ENCODE data around the gene SLITRK2. TPM values are rescaled to one million over a fixed set of nuclear protein-coding genes. Genes with fewer than 3 reads are reported as not detected.

Gene SLITRK2, protein sequence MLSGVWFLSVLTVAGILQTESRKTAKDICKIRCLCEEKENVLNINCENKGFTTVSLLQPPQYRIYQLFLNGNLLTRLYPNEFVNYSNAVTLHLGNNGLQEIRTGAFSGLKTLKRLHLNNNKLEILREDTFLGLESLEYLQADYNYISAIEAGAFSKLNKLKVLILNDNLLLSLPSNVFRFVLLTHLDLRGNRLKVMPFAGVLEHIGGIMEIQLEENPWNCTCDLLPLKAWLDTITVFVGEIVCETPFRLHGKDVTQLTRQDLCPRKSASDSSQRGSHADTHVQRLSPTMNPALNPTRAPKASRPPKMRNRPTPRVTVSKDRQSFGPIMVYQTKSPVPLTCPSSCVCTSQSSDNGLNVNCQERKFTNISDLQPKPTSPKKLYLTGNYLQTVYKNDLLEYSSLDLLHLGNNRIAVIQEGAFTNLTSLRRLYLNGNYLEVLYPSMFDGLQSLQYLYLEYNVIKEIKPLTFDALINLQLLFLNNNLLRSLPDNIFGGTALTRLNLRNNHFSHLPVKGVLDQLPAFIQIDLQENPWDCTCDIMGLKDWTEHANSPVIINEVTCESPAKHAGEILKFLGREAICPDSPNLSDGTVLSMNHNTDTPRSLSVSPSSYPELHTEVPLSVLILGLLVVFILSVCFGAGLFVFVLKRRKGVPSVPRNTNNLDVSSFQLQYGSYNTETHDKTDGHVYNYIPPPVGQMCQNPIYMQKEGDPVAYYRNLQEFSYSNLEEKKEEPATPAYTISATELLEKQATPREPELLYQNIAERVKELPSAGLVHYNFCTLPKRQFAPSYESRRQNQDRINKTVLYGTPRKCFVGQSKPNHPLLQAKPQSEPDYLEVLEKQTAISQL
- 45.9 and 50.3 TPM in 2 replicates for polyA plus RNA-seq

DNA sequence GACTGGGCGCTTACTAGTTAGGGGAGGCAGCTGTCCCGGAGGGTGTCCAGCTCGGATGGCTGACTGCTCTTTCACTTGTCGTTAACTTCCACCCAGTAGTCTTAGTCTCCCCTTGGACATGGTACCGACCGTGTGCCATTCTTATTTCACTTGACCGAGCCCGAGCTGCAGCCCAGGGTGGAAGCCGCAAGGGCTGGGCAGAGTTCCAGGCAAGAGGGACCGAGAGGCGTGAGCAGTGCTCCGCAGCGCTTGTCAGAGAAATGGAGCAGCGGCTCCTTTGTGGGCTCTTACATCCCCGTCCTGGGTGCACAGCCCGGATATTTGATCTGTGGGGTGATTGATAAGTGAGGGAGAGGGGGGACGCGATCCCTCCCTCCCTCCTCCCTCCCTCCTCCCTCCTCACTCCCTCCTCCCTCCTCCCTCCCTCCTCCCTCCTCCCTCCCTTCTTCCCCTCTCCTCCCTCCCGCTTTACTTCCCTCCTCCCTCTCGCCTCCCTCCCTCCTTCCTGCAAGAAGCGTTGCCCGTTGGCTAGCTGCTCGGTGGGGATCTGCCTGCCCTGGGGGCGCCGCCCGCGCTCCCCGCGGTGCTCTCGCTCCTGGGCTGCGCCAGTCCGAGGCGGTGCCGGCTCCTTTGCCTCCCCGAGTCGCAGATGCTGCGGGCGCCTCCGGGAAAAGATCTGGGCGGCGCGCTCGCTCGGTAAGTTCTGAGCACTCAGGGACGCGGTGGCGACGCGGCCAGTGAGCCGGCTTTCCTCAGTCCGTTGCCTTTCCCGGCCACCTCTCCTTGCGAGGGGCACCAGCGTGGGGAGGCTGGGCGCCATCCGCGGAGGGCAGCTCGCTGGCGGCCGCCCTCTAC lies at the start of gene SLITRK2:
TSS of gene SLITRK2 (plus strand) at position 499 of the 855 bp plus-strand sequence. CDS start 4,597 bp downstream, outside the sequence.

